ENCODE results near the gene FAM184A. TPM values are rescaled to one million over a fixed set of nuclear protein-coding genes. Genes with fewer than 3 reads are reported as not detected.
A peak's percentile ranks its signal among the peaks of the same experiment; 100 is the strongest.

The FAM184A gene
- total and polyA plus RNA-seq, 2 of the 13 experiments (the other 11 are each of a cell fraction or from before 2014, with no cell fraction given), result 7.0 to 18.0 TPM

DNA sequence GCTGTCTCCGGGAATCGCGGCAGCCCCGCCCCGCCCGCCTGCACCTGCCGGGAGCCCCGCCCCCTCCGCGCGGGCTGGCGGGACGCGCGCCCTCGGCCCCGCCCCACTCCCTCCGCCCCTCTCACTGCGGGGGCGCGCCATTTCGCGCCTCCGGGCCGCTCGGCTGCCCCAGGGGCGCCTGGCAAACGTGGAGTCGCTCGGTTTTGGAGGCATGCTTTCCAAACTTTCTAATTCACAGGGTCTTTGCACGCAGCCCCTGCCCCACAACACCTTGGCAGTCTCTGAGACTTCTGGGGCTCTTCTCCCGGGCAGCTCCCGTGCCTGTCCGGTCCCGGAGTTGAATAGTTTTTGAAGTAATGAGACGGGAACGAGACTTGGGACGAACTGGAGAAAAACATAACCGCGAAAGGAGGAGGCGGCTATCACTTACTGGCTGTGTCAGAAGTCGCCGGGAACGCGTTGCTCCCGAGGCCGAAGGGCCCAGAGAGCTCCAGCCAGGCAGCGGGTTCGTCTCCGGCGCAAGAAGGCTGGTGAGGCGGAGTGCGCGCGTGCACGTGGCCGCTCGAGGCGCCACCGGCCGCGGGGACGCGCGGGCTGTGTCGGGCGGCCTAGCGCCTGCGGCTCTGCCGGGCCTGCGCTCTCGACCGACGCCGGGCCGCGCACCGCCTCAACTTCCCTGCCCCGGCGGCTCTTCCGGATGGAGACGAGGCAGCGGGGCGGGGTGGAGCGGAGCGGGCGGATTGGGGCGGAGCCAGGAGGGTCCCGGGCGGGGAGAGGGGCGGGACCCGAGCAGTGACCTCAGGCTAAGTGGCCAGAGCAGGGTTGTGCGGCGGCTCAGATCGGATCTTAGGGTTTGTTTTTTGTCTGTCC lies 143.8 kb downstream of the FAM184A start, which contains the start of gene MCM9 (continued):
- TF ChIP-seq, protein P1, sequence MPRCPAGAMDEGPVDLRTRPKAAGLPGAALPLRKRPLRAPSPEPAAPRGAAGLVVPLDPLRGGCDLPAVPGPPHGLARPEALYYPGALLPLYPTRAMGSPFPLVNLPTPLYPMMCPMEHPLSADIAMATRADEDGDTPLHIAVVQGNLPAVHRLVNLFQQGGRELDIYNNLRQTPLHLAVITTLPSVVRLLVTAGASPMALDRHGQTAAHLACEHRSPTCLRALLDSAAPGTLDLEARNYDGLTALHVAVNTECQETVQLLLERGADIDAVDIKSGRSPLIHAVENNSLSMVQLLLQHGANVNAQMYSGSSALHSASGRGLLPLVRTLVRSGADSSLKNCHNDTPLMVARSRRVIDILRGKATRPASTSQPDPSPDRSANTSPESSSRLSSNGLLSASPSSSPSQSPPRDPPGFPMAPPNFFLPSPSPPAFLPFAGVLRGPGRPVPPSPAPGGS (CRISPR knock-in tag; IDR thresholded peaks at IDR 0.05), result peak; percentile 97
- TF ChIP-seq, protein P2, sequence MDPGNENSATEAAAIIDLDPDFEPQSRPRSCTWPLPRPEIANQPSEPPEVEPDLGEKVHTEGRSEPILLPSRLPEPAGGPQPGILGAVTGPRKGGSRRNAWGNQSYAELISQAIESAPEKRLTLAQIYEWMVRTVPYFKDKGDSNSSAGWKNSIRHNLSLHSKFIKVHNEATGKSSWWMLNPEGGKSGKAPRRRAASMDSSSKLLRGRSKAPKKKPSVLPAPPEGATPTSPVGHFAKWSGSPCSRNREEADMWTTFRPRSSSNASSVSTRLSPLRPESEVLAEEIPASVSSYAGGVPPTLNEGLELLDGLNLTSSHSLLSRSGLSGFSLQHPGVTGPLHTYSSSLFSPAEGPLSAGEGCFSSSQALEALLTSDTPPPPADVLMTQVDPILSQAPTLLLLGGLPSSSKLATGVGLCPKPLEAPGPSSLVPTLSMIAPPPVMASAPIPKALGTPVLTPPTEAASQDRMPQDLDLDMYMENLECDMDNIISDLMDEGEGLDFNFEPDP (CRISPR knock-in tag; conservative IDR thresholded peaks at IDR 0.05), result peak; percentile 97
- TF ChIP-seq GATAD1 (CRISPR knock-in tag; IDR thresholded peaks at IDR 0.05) (peak; percentile 50), ZSCAN22 (CRISPR knock-in tag; IDR thresholded peaks at IDR 0.05) (no peak), ZNF614 (CRISPR knock-in tag; IDR thresholded peaks at IDR 0.05; ENCODE audit: borderline replicate concordance) (peak; percentile 19; the same call in 1 of the 2 replicates), DPF2 (CRISPR knock-in tag; IDR thresholded peaks at IDR 0.05; ENCODE audit: borderline replicate concordance, low read depth) (no peak), MBD4 (IDR thresholded peaks at IDR 0.05; ENCODE audit: borderline replicate concordance, low read length) (no peak), ZNF747 (CRISPR knock-in tag; IDR thresholded peaks at IDR 0.05; ENCODE audit: borderline replicate concordance) (no peak)
- TF ChIP-seq, protein P3, sequence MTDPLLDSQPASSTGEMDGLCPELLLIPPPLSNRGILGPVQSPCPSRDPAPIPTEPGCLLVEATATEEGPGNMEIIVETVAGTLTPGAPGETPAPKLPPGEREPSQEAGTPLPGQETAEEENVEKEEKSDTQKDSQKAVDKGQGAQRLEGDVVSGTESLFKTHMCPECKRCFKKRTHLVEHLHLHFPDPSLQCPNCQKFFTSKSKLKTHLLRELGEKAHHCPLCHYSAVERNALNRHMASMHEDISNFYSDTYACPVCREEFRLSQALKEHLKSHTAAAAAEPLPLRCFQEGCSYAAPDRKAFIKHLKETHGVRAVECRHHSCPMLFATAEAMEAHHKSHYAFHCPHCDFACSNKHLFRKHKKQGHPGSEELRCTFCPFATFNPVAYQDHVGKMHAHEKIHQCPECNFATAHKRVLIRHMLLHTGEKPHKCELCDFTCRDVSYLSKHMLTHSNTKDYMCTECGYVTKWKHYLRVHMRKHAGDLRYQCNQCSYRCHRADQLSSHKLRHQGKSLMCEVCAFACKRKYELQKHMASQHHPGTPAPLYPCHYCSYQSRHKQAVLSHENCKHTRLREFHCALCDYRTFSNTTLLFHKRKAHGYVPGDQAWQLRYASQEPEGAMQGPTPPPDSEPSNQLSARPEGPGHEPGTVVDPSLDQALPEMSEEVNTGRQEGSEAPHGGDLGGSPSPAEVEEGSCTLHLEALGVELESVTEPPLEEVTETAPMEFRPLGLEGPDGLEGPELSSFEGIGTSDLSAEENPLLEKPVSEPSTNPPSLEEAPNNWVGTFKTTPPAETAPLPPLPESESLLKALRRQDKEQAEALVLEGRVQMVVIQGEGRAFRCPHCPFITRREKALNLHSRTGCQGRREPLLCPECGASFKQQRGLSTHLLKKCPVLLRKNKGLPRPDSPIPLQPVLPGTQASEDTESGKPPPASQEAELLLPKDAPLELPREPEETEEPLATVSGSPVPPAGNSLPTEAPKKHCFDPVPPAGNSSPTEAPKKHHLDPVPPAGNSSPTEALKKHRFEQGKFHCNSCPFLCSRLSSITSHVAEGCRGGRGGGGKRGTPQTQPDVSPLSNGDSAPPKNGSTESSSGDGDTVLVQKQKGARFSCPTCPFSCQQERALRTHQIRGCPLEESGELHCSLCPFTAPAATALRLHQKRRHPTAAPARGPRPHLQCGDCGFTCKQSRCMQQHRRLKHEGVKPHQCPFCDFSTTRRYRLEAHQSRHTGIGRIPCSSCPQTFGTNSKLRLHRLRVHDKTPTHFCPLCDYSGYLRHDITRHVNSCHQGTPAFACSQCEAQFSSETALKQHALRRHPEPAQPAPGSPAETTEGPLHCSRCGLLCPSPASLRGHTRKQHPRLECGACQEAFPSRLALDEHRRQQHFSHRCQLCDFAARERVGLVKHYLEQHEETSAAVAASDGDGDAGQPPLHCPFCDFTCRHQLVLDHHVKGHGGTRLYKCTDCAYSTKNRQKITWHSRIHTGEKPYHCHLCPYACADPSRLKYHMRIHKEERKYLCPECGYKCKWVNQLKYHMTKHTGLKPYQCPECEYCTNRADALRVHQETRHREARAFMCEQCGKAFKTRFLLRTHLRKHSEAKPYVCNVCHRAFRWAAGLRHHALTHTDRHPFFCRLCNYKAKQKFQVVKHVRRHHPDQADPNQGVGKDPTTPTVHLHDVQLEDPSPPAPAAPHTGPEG (CRISPR knock-in tag; IDR thresholded peaks at IDR 0.05), result peak; percentile 86
- TF ChIP-seq, protein P4, sequence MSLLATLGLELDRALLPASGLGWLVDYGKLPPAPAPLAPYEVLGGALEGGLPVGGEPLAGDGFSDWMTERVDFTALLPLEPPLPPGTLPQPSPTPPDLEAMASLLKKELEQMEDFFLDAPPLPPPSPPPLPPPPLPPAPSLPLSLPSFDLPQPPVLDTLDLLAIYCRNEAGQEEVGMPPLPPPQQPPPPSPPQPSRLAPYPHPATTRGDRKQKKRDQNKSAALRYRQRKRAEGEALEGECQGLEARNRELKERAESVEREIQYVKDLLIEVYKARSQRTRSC (CRISPR knock-in tag; IDR thresholded peaks at IDR 0.05; ENCODE audit: low read depth), result peak; percentile 66; the same call in 1 of the 2 replicates
- TF ChIP-seq, protein P5, sequence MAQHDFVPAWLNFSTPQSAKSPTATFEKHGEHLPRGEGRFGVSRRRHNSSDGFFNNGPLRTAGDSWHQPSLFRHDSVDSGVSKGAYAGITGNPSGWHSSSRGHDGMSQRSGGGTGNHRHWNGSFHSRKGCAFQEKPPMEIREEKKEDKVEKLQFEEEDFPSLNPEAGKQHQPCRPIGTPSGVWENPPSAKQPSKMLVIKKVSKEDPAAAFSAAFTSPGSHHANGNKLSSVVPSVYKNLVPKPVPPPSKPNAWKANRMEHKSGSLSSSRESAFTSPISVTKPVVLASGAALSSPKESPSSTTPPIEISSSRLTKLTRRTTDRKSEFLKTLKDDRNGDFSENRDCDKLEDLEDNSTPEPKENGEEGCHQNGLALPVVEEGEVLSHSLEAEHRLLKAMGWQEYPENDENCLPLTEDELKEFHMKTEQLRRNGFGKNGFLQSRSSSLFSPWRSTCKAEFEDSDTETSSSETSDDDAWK (CRISPR knock-in tag; IDR thresholded peaks at IDR 0.05), result no peak
- TF ChIP-seq, protein P6, sequence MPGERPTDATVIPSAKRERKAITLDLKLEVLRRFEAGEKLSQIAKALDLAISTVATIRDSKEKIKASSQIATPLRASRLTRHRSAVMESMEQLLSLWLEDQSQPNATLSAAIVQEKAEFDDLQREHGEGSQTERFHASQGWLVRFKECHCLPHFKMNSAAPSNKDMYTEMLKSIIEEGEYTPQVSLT (CRISPR knock-in tag; IDR thresholded peaks at IDR 0.05; ENCODE audit: borderline replicate concordance, low read depth), result no peak; the same call in 1 of the 2 replicates
- TF ChIP-seq, protein P7, sequence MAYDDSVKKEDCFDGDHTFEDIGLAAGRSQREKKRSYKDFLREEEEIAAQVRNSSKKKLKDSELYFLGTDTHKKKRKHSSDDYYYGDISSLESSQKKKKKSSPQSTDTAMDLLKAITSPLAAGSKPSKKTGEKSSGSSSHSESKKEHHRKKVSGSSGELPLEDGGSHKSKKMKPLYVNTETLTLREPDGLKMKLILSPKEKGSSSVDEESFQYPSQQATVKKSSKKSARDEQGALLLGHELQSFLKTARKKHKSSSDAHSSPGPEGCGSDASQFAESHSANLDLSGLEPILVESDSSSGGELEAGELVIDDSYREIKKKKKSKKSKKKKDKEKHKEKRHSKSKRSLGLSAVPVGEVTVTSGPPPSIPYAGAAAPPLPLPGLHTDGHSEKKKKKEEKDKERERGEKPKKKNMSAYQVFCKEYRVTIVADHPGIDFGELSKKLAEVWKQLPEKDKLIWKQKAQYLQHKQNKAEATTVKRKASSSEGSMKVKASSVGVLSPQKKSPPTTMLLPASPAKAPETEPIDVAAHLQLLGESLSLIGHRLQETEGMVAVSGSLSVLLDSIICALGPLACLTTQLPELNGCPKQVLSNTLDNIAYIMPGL (CRISPR knock-in tag; IDR thresholded peaks at IDR 0.05; ENCODE audit: borderline replicate concordance in 1 of 2, low read depth in 1 of 2), result peak; percentile 46 to 67
